ENCODE results near the gene RAD1. TPM values are rescaled to one million over a fixed set of nuclear protein-coding genes. Genes with fewer than 3 reads are reported as not detected.

Gene RAD1
- total RNA-seq, 1 experiment from 2014 or later, result 33.4 TPM

- no peak for DNase-seq (ENCODE audit: low read depth)
These were observed 50.2 kb downstream of the RAD1 start for GRCh38 chr5:34865091-34865490.

- DNase-seq (ENCODE audit: low read depth), result no peak
These were observed 51.4 kb downstream of the RAD1 start for GRCh38 chr5:34863946-34864345.

GRCh38 chr5:34859253-34859652, 56.1 kb downstream of the RAD1 start:
- no peak for DNase-seq (ENCODE audit: low read depth)

- DNase-seq (ENCODE audit: low read depth), result no peak
These were observed 56.5 kb downstream of the RAD1 start for GRCh38 chr5:34858790-34859189.

- DNase-seq (ENCODE audit: low read depth), result no peak
These were observed 57.4 kb downstream of the RAD1 start for GRCh38 chr5:34857894-34858293.

- no peak for DNase-seq (ENCODE audit: low read depth)
These were observed 58.1 kb downstream of the RAD1 start for GRCh38 chr5:34857161-34857560.

Other genes with a start within 250 kb of the RAD1 start
- 0.29 TPM in 1 of 2 replicates, not detected in the other for gene TTC23L, start 76.3 kb downstream of the RAD1 start, total RNA-seq (2014; rRNA removed; shearing (Covaris generic))
- 135 and 140 TPM in 2 replicates for gene BRIX1, start 207 bp upstream of the RAD1 start, total RNA-seq (2014; rRNA removed; shearing (Covaris generic))
- gene DNAJC21, start 14.1 kb upstream of the RAD1 start, total RNA-seq (2014; rRNA removed; shearing (Covaris generic)), result 26.9 and 38.5 TPM in 2 replicates
- not detected in 2 replicates for gene AGXT2, start 132.4 kb upstream of the RAD1 start, total RNA-seq (2014; rRNA removed; shearing (Covaris generic))

All from Daoy (cell line).